GM19240 (cell line): Measurements from ENCODE around the gene FARP2.

Experiments used
- DNase-seq: peaks from one replicate; pipeline ENCODE4 v3.0.0; 2011; ENCODE audit warnings: low spot score; ENCODE audit not compliant: insufficient read length

Gene FARP2

DNA sequence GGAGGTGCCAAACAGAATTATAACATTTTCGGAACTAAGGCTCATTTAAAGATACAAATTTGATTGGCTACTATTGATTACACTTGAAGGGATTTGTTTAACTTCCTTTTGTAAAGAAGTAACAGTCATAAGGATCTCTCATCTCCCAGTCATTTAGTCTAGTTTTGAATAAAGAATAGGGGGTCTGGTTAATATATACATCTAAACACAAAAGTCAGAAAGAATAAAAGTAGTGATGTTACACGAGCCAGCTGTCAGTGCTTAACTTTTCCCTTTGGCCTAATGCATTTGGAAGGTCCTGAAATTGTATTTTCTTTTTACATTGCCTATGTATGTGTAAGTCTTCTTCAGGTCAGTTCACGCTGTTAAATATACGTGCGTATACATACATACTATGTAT, 32.3 kb upstream of the FARP2 start:
- DNase-seq = no peak

DNA sequence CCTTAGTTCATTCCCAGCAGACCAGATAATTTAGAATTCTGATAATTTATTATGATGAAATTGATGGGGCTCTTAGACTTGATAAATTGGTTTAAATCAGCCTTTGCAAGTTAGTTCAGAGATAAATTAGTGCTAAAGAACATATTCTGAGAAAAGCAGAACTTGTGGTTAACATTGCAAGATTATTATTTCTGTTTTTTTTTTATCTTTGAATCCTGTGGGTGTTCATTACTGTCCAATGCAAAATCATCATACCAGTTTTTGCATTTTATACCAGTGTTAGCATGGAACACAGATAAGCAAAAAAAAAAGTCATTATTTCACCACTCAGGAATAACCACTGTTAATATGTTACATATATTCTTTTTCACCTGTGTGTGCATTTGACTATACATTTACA, 31.3 kb upstream of the FARP2 start:
- DNase-seq = no peak

DNA sequence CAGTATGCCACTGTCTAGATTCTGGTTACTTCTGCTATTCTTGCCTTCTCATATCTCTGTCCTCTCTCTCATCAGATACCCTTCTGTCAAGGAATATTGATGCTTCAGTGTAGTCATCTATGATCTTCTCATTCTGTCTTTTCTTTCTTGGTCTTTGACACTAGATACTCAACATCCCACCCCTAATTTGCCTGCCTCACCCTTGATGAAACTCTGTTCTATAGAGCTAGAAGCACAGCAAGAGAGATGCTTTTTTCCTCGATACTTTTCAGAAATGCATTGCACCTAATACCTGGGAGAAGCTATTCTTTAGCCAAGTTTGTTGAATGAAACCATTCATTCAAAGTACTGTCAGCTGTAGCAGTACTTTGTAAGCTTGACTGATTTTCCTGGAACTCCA, 30.8 kb upstream of the FARP2 start:
- DNase-seq = no peak

DNA sequence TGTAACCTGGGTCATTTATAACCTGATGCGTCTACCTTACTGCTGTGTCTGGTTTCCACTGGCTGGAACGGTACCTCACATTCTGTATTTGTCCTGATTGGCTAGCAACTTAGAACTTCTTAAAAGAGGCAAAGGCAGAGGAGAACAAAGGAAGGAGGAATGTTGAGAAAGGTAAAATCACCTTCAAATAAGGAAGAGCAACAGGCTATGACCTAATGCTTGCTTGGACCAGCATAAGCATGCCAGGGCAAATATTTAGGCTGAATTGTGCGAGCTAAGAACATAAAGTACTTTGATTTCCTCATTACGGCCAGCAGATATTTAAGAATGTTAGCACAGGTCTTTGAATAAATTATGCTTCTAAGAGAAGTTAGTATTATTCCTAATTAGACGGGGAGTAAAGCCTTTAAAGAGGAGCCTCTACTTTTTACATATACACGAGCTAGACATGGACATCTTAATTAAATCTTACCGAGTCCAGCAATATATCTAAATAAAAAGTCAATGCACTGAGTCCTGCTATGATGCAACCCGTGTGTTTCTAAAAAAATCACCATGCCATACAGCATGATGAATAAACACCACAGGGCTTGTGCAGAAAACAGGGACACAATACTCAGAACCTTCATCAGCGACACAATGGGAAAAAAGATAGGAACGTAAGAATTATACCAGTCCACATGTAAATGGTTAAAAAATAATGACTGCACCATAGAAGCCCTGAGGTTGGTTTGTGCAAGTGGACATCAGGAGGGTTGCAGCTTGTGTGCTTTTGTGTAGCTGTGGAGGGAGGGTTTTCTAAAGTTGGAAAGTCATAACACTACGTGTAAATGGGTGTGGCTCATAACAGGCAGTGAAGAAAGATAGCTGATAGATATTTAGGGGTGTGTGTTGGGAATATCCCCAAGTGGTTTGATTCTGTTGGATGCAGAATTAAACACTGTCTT, 26.1 kb upstream of the FARP2 start:
- no peak for DNase-seq

- no peak for DNase-seq
Measured at GRCh38 chr2:241330616-241330981, 25.5 kb upstream of the FARP2 start.

GRCh38 chr2:241334813-241335212, 21.3 kb upstream of the FARP2 start:
- no peak for DNase-seq

DNA sequence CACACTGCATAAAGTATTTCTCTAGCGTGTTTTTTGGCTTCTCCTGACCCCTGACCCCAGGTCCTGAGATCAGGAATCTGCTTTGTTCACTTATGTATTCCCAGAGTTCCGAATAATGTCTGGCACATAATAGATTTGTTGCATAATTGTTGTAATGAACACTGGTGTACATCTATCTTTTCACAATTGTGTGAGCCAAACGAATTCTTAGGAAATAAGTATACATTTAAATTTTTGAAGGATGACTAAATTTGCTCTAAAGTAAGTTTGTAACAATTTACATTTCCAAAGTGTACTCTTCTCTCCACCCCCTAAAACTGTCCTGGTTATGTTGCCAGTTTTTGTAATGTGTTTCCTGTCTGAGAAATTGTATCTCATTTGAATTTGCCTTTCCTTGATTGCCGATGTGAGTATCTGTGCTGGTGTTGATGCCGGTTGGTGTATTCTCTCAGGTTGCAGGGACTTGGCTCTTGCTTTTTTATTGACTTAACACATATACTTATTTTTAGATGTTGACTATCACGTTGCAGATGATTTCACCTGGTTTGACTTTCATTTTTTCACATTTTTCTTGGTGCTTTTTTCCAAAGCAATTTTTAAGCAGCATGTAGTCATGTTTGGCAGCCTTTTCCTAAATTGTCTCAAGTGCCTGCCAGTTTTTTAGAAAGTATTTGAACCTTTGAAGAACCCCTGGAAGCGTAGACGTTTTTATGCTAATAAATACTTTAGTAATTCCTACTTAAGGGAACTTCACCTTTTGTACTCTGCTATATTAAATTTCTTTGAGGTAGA, 16.1 kb upstream of the FARP2 start:
- DNase-seq = no peak

GRCh38 chr2:241340631-241341163, 15.4 kb upstream of the FARP2 start:
- DNase-seq = no peak

DNA sequence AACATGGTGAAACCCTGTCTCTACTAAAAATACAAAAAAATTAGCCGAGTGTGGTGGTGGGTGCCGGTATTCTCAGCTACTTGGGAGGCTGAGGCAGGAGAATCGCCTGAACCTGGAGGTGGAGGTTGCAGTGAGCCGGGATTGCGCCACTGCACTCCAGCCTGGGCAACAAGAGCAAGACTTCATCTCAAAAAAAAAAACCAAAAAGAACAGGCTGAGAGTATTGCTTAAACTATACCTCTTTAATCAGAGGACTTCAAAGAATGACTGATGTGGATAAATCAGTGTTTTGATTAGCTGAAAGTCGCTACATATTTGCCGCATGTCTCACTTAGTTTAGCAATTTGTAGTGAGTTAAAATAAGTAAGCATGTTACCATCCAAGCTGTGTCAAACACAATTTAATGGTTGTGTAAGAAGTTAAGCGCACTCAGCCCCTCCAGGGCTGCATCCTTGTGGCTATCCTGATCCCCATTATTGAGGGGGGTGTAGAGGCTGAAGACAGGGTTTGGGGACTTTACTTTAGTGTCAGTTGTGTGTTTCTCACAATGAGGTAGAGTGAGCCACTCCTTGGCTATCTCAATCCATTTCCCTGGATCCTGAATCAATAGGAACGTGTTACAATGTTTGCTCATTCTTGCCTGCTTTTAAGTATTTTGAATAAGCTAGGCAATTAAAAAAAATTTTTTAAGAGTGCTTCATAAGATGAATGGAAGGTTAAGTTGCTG, 11.0 kb upstream of the FARP2 start:
- no peak for DNase-seq

- DNase-seq = no peak
Measured at GRCh38 chr2:241349941-241350340, 6.1 kb upstream of the FARP2 start.

- no peak for DNase-seq
Measured at GRCh38 chr2:241350530-241350877, 5.6 kb upstream of the FARP2 start.

DNA sequence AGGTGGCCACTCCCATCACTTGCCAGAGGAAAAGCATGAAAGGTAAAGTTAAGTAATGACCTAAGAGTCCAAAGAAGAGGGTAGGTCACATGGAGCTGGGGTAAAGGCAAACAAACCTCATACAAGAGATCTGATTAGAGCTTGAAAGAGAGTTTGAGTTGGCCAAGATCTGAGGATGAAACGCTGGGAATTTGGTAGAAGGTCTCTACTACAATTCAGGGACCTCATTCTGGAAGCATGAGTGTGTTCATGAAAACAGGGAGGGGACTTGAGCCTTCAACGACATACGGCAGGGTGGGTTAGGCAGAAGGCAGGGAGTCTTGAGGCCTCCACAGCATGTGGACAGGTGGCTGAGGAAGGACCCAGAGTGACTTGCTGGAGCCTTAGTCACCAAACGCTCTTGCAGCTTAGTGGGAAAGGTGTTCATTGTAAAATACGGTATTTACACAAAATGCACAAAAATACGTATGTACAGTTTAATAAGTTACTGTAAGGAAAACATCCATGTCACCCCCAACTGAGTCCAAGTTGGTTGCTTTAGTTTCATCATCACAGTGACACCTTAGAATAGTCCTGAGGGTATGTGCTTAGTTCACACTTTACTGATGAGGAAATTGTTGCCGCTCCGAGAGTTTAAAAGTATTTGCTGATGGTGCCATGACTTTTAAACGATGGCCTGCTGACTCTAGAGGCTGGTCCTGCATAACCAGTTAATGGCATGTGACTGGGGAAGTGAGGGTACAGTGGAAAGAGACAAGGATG, 5.0 kb upstream of the FARP2 start:
- DNase-seq = no peak

GRCh38 chr2:241351640-241352031, 4.4 kb upstream of the FARP2 start:
- DNase-seq = no peak

DNA sequence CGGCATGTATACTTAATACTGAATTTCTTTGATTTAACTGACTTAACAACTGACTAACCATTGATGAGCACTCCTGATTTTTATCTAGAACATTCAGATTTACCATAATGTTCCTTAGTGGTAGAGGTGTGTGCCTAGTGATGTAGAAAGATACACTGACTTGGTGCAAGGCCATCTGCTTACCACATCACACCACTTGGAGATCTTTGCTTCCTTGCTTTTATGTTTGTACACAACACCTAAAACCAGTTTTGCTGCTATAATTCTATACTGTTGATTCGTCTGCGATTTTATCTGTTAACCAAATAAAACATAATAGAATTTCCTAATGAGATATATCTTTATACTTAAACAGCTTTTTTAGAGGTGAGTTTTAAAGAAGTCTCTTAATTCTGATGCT, 3.9 kb upstream of the FARP2 start:
- DNase-seq = no peak

DNA sequence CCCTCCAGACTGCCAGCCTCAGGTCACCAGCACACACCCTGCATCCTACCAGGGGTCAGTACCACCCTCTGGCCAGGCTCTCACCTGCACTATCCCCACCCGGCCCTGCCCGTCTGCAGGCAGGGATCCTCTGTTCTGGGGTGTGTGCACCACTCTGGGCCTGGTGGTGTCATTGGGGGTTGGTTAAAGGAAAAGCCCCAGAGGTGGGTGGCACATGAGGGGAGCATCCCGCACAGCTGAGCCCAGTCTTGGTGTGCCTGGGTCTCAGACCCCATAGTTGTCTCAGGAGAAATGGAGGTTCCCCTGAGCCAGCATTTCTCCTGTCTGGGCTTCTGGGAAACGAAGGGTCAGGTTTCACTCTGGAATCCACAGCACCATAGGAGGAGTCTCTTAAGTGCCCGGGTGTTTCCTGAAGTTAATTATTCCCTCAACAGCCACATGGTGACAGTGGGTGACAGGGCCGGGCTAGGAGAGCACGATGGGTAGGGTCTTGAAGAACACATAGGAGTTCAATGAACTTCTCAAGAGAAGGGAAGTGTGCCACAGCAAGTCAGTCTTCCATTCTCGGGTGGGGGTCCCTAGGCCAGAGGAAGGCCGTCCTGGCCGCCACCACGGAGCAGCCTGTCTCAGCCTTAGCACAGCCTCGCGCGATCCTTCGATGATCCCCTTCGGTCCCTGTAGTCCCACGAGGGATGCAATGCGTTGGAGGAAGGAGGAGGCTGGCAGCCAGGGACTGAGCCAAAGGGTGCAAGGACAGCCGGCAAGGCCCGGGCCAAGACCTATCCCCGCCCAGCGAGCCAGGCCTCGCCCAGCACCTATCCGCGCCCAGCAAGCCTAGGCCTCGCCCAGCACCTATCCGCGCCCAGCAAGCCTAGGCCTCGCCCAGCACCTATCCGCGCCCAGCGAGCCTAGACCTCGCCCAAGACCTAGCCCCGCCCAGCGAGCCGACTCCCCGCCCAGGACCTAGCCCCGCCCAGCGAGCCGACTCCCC, 1.1 kb upstream of the FARP2 start:
- DNase-seq = no peak

- DNase-seq = no peak
Measured at GRCh38 chr2:241356871-241357260, 781 bp downstream of the FARP2 start.

- DNase-seq = no peak
Measured at GRCh38 chr2:241357531-241357930, 1.4 kb downstream of the FARP2 start.

DNA sequence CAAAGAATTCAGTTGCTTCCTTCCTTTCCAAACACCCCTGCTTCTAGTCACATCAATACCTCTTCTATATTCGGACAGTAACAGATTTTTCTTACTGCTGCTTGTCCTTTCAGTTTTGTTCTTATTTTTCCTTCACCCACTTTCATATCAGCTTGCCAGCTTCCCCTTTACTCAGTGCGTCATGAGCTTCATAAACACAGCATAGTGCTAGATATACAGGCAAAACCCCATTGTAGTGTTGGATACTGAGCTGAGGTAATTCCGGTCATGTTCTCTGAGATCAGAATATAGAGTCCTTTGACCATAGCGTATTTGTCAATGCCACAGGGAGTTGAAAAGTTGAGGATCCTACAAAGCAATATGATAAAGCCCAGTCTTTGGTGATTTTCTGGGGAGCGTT, 2.4 kb downstream of the FARP2 start:
- peak; percentile 24 for DNase-seq

DNA sequence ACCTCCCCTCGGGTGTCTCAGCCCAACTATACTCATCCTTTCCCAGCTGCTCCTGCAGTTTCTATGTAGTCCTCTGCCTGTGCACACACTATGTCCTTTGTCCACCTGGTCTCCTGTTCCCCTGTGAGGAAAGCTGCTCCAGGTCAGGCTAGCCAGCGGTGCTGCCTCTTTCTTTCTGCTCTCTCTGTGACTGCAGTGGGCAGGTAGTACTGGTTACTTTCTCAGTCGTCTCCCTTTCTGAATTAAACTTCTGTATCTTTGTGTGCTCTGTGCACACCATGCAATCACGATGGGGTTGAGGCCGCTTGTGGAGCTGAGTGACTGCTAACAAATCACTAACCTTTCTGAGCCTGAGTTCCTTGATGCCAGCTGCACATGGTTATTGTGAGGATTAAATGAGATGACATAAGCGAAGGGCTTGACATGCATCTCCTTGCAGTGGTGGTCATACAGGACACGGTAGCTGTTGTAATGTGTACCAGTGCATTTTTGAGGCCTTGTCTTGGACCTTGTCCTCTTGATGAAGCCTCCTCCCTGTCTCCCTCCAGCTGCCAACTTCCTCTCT, 3.5 kb downstream of the FARP2 start:
- DNase-seq = no peak

DNA sequence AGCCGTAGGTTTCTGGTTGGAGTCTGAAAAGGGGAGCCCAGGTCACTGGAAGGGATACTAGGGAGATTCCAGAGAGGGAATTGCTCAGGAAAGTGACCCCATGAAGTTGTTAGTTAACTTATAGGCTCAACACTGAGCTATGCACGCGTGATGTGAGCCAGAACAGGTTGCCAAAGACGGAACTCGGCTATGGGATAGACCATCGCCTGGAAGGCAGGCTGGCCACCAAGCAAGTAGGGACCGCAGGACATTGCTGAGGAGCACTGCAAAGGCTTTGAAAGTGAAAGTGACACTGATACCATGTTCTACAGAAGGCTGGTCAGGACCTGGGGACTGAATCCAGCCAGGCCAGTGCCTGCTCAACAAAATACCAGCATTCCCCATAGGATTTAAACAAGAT, 7.3 kb downstream of the FARP2 start:
- DNase-seq = no peak
